HCT116 (cell line): Measurements from ENCODE around the gene SLC25A30. TPM values are rescaled to one million over a fixed set of nuclear protein-coding genes. Genes with fewer than 3 reads are reported as not detected.
A peak's percentile ranks its signal among the peaks of the same experiment; 100 is the strongest.

ENCODE experiments used
- ATAC-seq: fragments of 200-7000 bp; cut with Tn5 transposase; 2 replicates; pipeline ENCODE4 v1.9.1; 2020; ENCODE audit warnings: mild to moderate bottlenecking, moderate library complexity
- BruUV-seq: library from RNA; stranded (reverse); fragments of 400-500 nt; replicated peaks from 2 replicates; lab custom pipeline; 2021; lab: Mats Ljungman, UMichigan
- CTCF ChIA-PET: fragments of 300-600 bp; sonication (Branson Sonifier 250); formaldehyde crosslinking; loops from one replicate; lab custom pipeline; 2021; ENCODE audit warnings: antibody characterized with exemption; lab: Charles Lee
- POLR2A ChIA-PET: fragments of 300-600, 350-600 bp; sonication (Branson Sonifier 250); formaldehyde crosslinking; loops from one replicate; lab custom pipeline; 2021; ENCODE audit warnings: antibody characterized with exemption; lab: Charles Lee
- RAD21 ChIA-PET, 2 experiments: fragments of 300-600 bp; sonication (Branson Sonifier 250); formaldehyde crosslinking; loops; one replicate each; lab custom pipeline; 2023; ENCODE audit warnings: low total read pairs in 2 of 2; ENCODE audit not compliant: uncharacterized antibody in 2 of 2, unreplicated experiment in 2 of 2, low non-redundant PET in 1 of 2; lab: Charles Lee
- DNase-seq: peaks from one replicate; pipeline ENCODE4 v3.0.0-alpha.2; 2010; ENCODE audit warnings: low read depth, low spot score
- H2AFZ ChIP-seq: fragments of 200-600 bp; shearing (Covaris generic), sonication (generic); 2 replicates; pipeline ENCODE4 v1.6.1; 2017; ENCODE audit warnings: low read depth, mixed run types, mixed read lengths, antibody characterized with exemption, low read length; ENCODE audit not compliant: poor library complexity, severe bottlenecking
- H3K27ac ChIP-seq: 2 replicates; pipeline ENCODE4 v1.5.1; 2012; ENCODE audit warnings: low read depth, low read length
- H3K27me3 ChIP-seq: fragments of 200-600 bp; sonication (generic); 2 replicates; pipeline ENCODE4 v1.6.1; 2016; ENCODE audit warnings: mixed run types, low read length, mixed read lengths; ENCODE audit not compliant: insufficient read depth
- H3K36me3 ChIP-seq, 2 experiments: fragments of 200-500 bp in 1 of 2; fragments of 200-600 bp in 1 of 2; sonication (Bioruptor generic) in 1 of 2; sonication (generic) in 1 of 2; 2 replicates each; pipeline versions ENCODE4 v1.5.1 to v1.6.1; 2014 to 2016; ENCODE audit warnings: low read length in 2 of 2, inconsistent platforms in 1 of 2, mixed read lengths in 1 of 2, mixed run types in 1 of 2; ENCODE audit not compliant: insufficient read depth in 2 of 2, control insufficient read depth in 1 of 2
- H3K4me1 ChIP-seq, 2 experiments: fragments of 200-600 bp in 1 of 2; sonication (generic) in 1 of 2; 2 replicates each; pipeline versions ENCODE4 v1.5.1 to v1.6.1; 2012 to 2017; ENCODE audit warnings: low read length in 2 of 2, inconsistent platforms in 1 of 2, mild to moderate bottlenecking in 1 of 2, mixed read lengths in 1 of 2, mixed run types in 1 of 2, moderate library complexity in 1 of 2; ENCODE audit not compliant: insufficient read depth in 2 of 2, control insufficient read depth in 1 of 2
- H3K4me2 ChIP-seq: fragments of 200-600 bp; sonication (generic); 2 replicates; pipeline ENCODE4 v1.6.1; 2017; ENCODE audit warnings: mixed run types, low read length, mixed read lengths
- H3K4me3 ChIP-seq, 2 experiments: fragments of 200-600 bp in 1 of 2; sonication (generic) in 1 of 2; replicated peaks in 1 of 2; 2 replicates each; pipeline ENCODE4 v1.5.1; 2011 to 2016; ENCODE audit warnings: low read length in 2 of 2, control low read depth in 1 of 2, low read depth in 1 of 2, mild to moderate bottlenecking in 1 of 2, mixed read lengths in 1 of 2, mixed run types in 1 of 2
- H3K79me2 ChIP-seq: fragments of 200-600 bp; sonication (generic); 2 replicates; pipeline ENCODE4 v1.6.1; 2017; ENCODE audit warnings: mild to moderate bottlenecking, mixed run types, low read length, moderate library complexity, mixed read lengths; ENCODE audit not compliant: insufficient read depth
- H3K9ac ChIP-seq: fragments of 200-600 bp; sonication (generic); 2 replicates; pipeline ENCODE4 v1.6.1; 2016; ENCODE audit warnings: low read length, mixed read lengths
- H3K9me2 ChIP-seq: fragments of 200-600 bp; sonication (generic), shearing (Covaris generic); 2 replicates; pipeline ENCODE4 v1.6.1; 2017; ENCODE audit warnings: mixed run types, mild to moderate bottlenecking, moderate library complexity; ENCODE audit not compliant: insufficient read depth
- H3K9me3 ChIP-seq, 2 experiments: fragments of 200-500 bp in 1 of 2; fragments of 200-600 bp in 1 of 2; sonication (Bioruptor generic) in 1 of 2; sonication (generic) in 1 of 2; 2 replicates each; pipeline ENCODE4 v1.6.1; 2014 to 2017; ENCODE audit warnings: low read length in 2 of 2, mixed read lengths in 2 of 2, inconsistent platforms in 1 of 2, low read depth in 1 of 2, mild to moderate bottlenecking in 1 of 2, mixed run types in 1 of 2, moderate library complexity in 1 of 2; ENCODE audit not compliant: control insufficient read depth in 1 of 2, insufficient read depth in 1 of 2
- H4K20me1 ChIP-seq: fragments of 200-600 bp; sonication (generic), shearing (Covaris generic); 2 replicates; pipeline ENCODE4 v1.6.1; 2017; ENCODE audit warnings: mixed run types, mild to moderate bottlenecking, moderate library complexity; ENCODE audit not compliant: insufficient read depth
- CEBPB ChIP-seq: IDR thresholded peaks from 2 replicates; pipeline ENCODE4 v1.6.1; 2012; ENCODE audit warnings: low read depth
- EGR1 ChIP-seq: IDR thresholded peaks from 2 replicates; pipeline ENCODE4 v1.6.1; 2012; ENCODE audit warnings: low read depth
- EZH2phosphoT487 ChIP-seq: fragments of 200-600 bp; IDR thresholded peaks from 2 replicates; pipeline ENCODE4 v1.6.1; 2018; ENCODE audit warnings: antibody characterized with exemption, borderline replicate concordance
- RAD21 ChIP-seq: IDR thresholded peaks from 2 replicates; pipeline ENCODE4 v1.6.1; 2012; ENCODE audit warnings: low read depth, mild to moderate bottlenecking
- SP1 ChIP-seq: IDR thresholded peaks from 2 replicates; pipeline ENCODE4 v1.6.1; 2012; ENCODE audit warnings: low read depth
- TCF7L2 ChIP-seq: IDR thresholded peaks from 2 replicates; pipeline ENCODE4 v1.7.0; 2011; ENCODE audit warnings: borderline replicate concordance, inconsistent platforms; ENCODE audit not compliant: insufficient read depth, insufficient read length; ENCODE audit errors: extremely low read depth
- ZFX ChIP-seq: fragments of 450-650 bp; IDR thresholded peaks from 2 replicates; pipeline ENCODE4 v1.6.1; 2017
- intact Hi-C: fragments of 100-400 bp; cut with micrococcal nuclease; formaldehyde crosslinking; loops from 2 replicates; pipeline ENCODE4 v1.10.0; 2022
- total RNA-seq: library from RNA; stranded (reverse); gene quantifications from one replicate; pipeline ENCODE4 v1.2.1, GENCODE V29; 2021; ENCODE audit not compliant: unreplicated experiment
- TF ChIP-seq, protein P1 (sequence below), 3 experiments: fragments of 200-600 bp in 1 of 3; sonication (generic) in 1 of 3; IDR thresholded peaks in 2 of 3; conservative IDR thresholded peaks in 1 of 3; 2 replicates each; pipeline ENCODE4 v1.5.1; 2012 to 2017; ENCODE audit warnings: low read depth in 2 of 3, low read length in 2 of 3, antibody characterized with exemption in 1 of 3, borderline replicate concordance in 1 of 3, control low read depth in 1 of 3, mild to moderate bottlenecking in 1 of 3, mixed read lengths in 1 of 3, mixed run types in 1 of 3, moderate library complexity in 1 of 3; ENCODE audit not compliant: insufficient read depth in 1 of 3

Gene SLC25A30
- total RNA-seq, 1 experiment from 2014 or later, result 29.2 TPM

DNA sequence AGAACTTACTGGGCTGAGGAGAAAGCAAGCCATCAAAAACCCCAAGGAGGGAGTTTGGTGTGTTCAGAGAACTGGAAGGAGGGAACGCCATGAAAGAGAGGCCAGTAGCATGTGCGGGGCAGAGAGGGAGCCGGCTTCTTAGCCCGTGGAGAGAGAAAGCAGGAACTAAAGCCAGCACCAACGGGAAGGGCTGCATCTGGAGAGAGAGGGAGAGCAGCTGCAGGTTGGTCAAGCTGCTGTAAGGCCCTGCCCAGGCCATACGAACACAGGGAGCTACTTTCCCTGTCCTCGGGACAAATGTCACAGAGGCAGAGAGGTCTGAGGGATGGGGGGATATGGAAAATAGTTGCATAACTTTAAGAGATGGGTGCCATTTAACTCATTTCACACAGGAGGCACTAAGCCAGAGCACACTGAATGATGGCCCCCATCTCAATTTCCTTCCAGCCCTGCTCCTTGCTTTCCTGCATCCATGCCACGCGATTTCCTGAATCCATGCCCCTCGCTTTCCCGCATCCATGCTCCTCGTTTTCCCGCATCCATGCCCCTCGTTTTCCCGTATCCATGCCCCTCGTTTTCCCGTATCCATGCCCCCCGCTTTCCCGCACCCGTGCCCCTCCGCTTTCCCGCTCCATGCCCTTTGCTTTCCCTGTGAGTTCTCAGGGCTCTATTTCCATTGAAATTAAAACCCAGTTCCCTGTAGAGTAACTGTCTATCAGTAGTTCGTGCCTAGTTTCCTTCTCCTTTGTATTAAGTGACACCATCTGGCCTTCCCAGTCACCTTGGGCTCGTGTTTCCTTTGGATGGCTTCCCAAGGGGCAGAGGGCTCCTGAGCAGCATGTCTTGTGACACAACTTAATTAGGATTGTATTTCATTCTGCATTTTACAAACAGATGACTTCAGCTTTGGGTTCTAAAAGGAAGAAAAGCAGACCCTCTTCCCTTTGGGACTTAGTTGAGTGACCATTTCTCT lies 45.7 kb downstream of the SLC25A30 start:
- H3K9me2 ChIP-seq, result no peaks in the 10 kb centered on the region
- intact Hi-C loops, result loop anchor here (10.0 kb wide), 2 partner anchors 122 to 442 kb away; no protein-coding TSS in a partner anchor
- no TSS peak for BruUV-seq
- H2AFZ ChIP-seq, result no peak overlapping the region
- no peak overlapping the region for H3K9ac ChIP-seq
- no peak overlapping the region for H3K4me2 ChIP-seq
- H3K27ac ChIP-seq, result no peak overlapping the region
- no peaks in the 10 kb centered on the region for H3K79me2 ChIP-seq
- POLR2A ChIA-PET, result interaction anchor here (0.7 to 1.5 kb wide), 2 partner anchors 31 to 1494 kb away, joined by 3 to 4 read pairs; partner anchors contain the start of gene TPT1
- no peaks in the 10 kb centered on the region for H3K9me3 ChIP-seq
- no peaks in the 10 kb centered on the region for H4K20me1 ChIP-seq
- no peak for DNase-seq
- H3K4me1 ChIP-seq, result peaks cover 9 to 21% of the 10 kb centered on the region in 2 experiments
- RAD21 ChIA-PET, result no interaction called here
- no peaks in the 10 kb centered on the region for H3K27me3 ChIP-seq
- H3K36me3 ChIP-seq, result no peaks in the 10 kb centered on the region
- CTCF ChIA-PET, result interaction anchor here (1.3 to 2.2 kb wide), 2 partner anchors 22 to 44 kb away, joined by 3 to 13 read pairs; no protein-coding TSS in a partner anchor
- ATAC-seq, result no peak
- H3K4me3 ChIP-seq, result no peak overlapping the region
- TF ChIP-seq EZH2phosphoT487 (no peak), CEBPB (no peak), RAD21 (no peak), TCF7L2 (no peak), SP1 (no peak)

DNA sequence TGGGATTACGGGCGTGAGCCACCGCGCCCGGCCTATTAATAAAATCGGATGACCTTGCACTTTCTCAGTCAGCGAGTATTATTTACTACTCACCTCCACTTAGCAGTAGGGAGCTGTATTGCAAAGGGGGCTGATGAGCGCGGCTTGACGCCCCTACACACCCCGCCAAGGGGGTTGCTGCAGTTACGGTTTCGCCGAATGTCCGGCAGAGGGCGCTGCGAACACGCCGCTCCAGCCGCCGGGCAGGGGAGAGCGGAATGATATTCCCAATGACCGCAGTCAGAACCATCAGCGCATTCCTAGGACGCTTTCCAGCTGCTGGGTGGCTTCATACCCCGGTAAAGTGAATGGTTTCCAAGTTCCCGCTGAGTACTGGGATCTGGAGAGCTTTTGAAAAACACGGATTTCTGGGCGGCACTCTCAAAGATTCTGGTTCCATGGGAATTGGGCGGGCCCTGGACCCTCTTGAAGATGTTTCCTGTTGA lies 47.2 kb downstream of the SLC25A30 start:
- H4K20me1 ChIP-seq, result no peaks in the 10 kb centered on the region
- H3K79me2 ChIP-seq, result no peaks in the 10 kb centered on the region
- RAD21 ChIA-PET, result no interaction called here
- H3K9me3 ChIP-seq, result no peaks in the 10 kb centered on the region
- DNase-seq (no peak), ATAC-seq (peak; percentile 71)
- no TSS peak for BruUV-seq
- intact Hi-C loops, result loop anchor here (10.0 kb wide), 2 partner anchors 124 to 444 kb away; no protein-coding TSS in a partner anchor
- peak overlapping the region; percentile 42 for H3K4me2 ChIP-seq
- CTCF ChIA-PET, result interaction anchor here (0.8 to 2.2 kb wide), 6 partner anchors 8 to 119 kb away, joined by 3 to 13 read pairs (median 4); no protein-coding TSS in a partner anchor
- H3K27ac ChIP-seq, result no peak overlapping the region
- H3K9ac ChIP-seq, result no peak overlapping the region
- TF ChIP-seq, protein P1, sequence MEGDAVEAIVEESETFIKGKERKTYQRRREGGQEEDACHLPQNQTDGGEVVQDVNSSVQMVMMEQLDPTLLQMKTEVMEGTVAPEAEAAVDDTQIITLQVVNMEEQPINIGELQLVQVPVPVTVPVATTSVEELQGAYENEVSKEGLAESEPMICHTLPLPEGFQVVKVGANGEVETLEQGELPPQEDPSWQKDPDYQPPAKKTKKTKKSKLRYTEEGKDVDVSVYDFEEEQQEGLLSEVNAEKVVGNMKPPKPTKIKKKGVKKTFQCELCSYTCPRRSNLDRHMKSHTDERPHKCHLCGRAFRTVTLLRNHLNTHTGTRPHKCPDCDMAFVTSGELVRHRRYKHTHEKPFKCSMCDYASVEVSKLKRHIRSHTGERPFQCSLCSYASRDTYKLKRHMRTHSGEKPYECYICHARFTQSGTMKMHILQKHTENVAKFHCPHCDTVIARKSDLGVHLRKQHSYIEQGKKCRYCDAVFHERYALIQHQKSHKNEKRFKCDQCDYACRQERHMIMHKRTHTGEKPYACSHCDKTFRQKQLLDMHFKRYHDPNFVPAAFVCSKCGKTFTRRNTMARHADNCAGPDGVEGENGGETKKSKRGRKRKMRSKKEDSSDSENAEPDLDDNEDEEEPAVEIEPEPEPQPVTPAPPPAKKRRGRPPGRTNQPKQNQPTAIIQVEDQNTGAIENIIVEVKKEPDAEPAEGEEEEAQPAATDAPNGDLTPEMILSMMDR (IDR thresholded peaks at IDR 0.05 in 2 of 3, conservative IDR thresholded peaks at IDR 0.05 in 1 of 3; ENCODE audit: borderline replicate concordance in 1 of 3, insufficient read depth in 1 of 3, low read depth in 2 of 3, low read length in 2 of 3), result peak in 2 of 3 experiments; percentile 90 to 97; a peak in 4 of 6 replicates
- no peak for TF ChIP-seq EGR1
- TF ChIP-seq ZFX, result no peak
- H3K4me1 ChIP-seq, result peaks cover 16 to 34% of the 10 kb centered on the region in 2 experiments
- H3K36me3 ChIP-seq, result no peaks in the 10 kb centered on the region
- POLR2A ChIA-PET, result no interaction called here
- H3K27me3 ChIP-seq, result no peaks in the 10 kb centered on the region
- H2AFZ ChIP-seq, result no peak overlapping the region
- no peaks in the 10 kb centered on the region for H3K9me2 ChIP-seq
- H3K4me3 ChIP-seq, result no peak overlapping the region
